ENCODE results near the gene TCF7L2. TPM values are rescaled to one million over a fixed set of nuclear protein-coding genes. Genes with fewer than 3 reads are reported as not detected.

TCF7L2 gene
- total and polyA plus RNA-seq, 9 of the 15 experiments (the other 6 are each of a cell fraction or from before 2014, with no cell fraction given), result 0.32 to 2.8 (median 0.92) TPM

DNA sequence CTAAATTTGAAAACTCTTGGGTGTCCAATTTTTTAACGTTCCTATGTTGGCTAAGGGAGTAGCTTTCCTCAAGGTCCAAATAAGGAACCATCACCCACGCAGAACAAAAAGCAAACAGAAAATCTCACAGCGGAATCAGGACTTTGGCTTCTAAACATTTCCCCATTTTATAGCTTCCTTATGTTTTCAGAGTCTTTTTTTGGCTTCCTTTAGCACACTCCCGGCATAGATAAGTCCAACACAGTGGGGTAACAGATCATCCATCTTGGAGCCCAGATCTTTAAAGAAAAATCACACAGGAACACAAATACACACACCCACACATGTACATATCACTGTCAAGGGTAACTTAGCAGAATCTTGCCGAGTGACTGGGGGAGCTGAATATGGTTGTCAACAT is 4.2 kb upstream of the TCF7L2 start:
- no peak for FAIRE-seq
- H3K27me3 ChIP-seq (ENCODE audit: control insufficient read depth in 2 of 2, insufficient read depth in 2 of 2, low read length in 2 of 2), result no peaks in the 10 kb centered on the region; a peak in 3 of 5 replicates
- ChIA-PET CTCF (ENCODE audit: low intra/inter-chr PET ratio) (no interaction called here), POLR2A (no interaction called here)
- no peak overlapping the region for H2AFZ ChIP-seq (ENCODE audit: low read depth, low read length)
- no peak overlapping the region for H3K4me2 ChIP-seq (ENCODE audit: insufficient read depth, low read length)
- H3K79me2 ChIP-seq (ENCODE audit: control insufficient read depth, insufficient read depth, low read length), result no peaks in the 10 kb centered on the region
- H3K27ac ChIP-seq (ENCODE audit: extremely low read depth, low read depth, low read length), result no peak overlapping the region
- TF ChIP-seq ZKSCAN8 (CRISPR knock-in tag; IDR thresholded peaks at IDR 0.05) (no peak), NR2F6 (CRISPR knock-in tag; IDR thresholded peaks at IDR 0.05) (no peak), ZNF589 (CRISPR knock-in tag; IDR thresholded peaks at IDR 0.05; ENCODE audit: low read depth) (no peak), HNRNPLL (IDR thresholded peaks at IDR 0.05; ENCODE audit: low read depth, low read length, poor library complexity, severe bottlenecking) (no peak), SUPT5H (IDR thresholded peaks at IDR 0.05) (no peak), HNRNPH1 (optimal IDR thresholded peaks at IDR 0.05; ENCODE audit: low read depth, low read length) (no peak), NFIC (IDR thresholded peaks at IDR 0.05) (no peak), CHCHD3 (CRISPR knock-in tag; IDR thresholded peaks at IDR 0.05) (no peak), STAT5A (IDR thresholded peaks at IDR 0.05; ENCODE audit: borderline replicate concordance, low read length) (no peak), NR3C1 (CRISPR knock-in tag; IDR thresholded peaks at IDR 0.05) (no peak), IFI16 (CRISPR knock-in tag; IDR thresholded peaks at IDR 0.05) (no peak), HNRNPL (IDR thresholded peaks at IDR 0.05; ENCODE audit: low read depth, low read length) (no peak)
- TF ChIP-seq, protein P1, sequence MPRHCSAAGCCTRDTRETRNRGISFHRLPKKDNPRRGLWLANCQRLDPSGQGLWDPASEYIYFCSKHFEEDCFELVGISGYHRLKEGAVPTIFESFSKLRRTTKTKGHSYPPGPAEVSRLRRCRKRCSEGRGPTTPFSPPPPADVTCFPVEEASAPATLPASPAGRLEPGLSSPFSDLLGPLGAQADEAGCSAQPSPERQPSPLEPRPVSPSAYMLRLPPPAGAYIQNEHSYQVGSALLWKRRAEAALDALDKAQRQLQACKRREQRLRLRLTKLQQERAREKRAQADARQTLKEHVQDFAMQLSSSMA (CRISPR knock-in tag; IDR thresholded peaks at IDR 0.05), result no peak
- TF ChIP-seq, protein P2, sequence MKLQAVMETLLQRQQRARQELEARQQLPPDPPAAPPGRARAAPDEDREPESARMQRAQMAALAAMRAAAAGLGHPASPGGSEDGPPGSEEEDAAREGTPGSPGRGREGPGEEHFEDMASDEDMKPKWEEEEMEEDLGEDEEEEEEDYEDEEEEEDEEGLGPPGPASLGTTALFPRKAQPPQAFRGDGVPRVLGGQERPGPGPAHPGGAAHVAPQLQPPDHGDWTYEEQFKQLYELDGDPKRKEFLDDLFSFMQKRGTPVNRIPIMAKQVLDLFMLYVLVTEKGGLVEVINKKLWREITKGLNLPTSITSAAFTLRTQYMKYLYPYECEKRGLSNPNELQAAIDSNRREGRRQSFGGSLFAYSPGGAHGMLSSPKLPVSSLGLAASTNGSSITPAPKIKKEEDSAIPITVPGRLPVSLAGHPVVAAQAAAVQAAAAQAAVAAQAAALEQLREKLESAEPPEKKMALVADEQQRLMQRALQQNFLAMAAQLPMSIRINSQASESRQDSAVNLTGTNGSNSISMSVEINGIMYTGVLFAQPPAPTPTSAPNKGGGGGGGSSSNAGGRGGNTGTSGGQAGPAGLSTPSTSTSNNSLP (IDR thresholded peaks at IDR 0.05; ENCODE audit: borderline replicate concordance, low read depth, low read length), result no peak
- no TSS peak for BruUV-seq (replicated peaks)
- WGBS (ENCODE audit: insufficient coverage, low coverage, missing lambda C conversion rate), result 2% methylated on average over 4 of the region's 5 CpGs
- H3K9me3 ChIP-seq (replicated peaks; ENCODE audit: control insufficient read depth, insufficient read depth, low read depth, low read length), result no peaks in the 10 kb centered on the region
- peaks cover 0 to 4% of the 10 kb centered on the region in 2 experiments; a peak in 2 of 5 replicates for H3K4me1 ChIP-seq (replicated peaks in 1 of 2; ENCODE audit: control insufficient read depth in 2 of 2, insufficient read depth in 2 of 2, low read length in 2 of 2)
- H3K4me3 ChIP-seq, result no peak overlapping the region
- in situ Hi-C loops (cut with MboI) (no loop called here), intact Hi-C loops (cut with micrococcal nuclease) (no loop called here)
- H3K36me3 ChIP-seq (ENCODE audit: control insufficient read depth, insufficient read depth, low read length), result no peaks in the 10 kb centered on the region
- no peaks in the 10 kb centered on the region for H3K9me1 ChIP-seq (ENCODE audit: control insufficient read depth, insufficient read depth, low read length)
- H4K20me1 ChIP-seq (replicated peaks; ENCODE audit: control insufficient read depth, insufficient read depth, low read length), result no peaks in the 10 kb centered on the region
- DNase-seq (ENCODE audit: extremely low read depth in 1 of 4, low spot score in 3 of 4), result no peak
- no peak for ATAC-seq
- no peak overlapping the region for H3K9ac ChIP-seq (ENCODE audit: insufficient read depth in 1 of 2, low read depth in 2 of 2, low read length in 2 of 2)
